Upper lobe of left lung (tissue), 4 donors: ENCODE results near the gene L3MBTL3.

Experiments used
- EP300 ChIP-seq, 4 donors: sonication (generic); formaldehyde crosslinking; IDR thresholded peaks; one replicate each; pipeline ENCODE4 v1.5.1; 2017; ENCODE audit warnings: antibody characterized with exemption in 4 of 4, control low read depth in 2 of 4
- POLR2A ChIP-seq, 4 donors: fragments of 450-650 bp; IDR thresholded peaks; one replicate each; pipeline ENCODE4 v1.5.1; 2016 to 2017; ENCODE audit warnings: antibody characterized with exemption in 4 of 4, mild to moderate bottlenecking in 2 of 4

- TF ChIP-seq POLR2A (IDR thresholded peaks at IDR 0.05) = no peak
- no peak for TF ChIP-seq EP300 (IDR thresholded peaks at IDR 0.05)
Measured at GRCh38 chr6:130158056-130158455, 139.7 kb downstream of the L3MBTL3 start.
